Amniotic epithelial cell (primary cell): Measurements from ENCODE around the gene TRIP10.

Experiments used
- DNase-seq: peaks from one replicate; pipeline ENCODE4 v3.0.0-alpha.2; 2010; ENCODE audit warnings: low read depth

TRIP10 gene

DNA sequence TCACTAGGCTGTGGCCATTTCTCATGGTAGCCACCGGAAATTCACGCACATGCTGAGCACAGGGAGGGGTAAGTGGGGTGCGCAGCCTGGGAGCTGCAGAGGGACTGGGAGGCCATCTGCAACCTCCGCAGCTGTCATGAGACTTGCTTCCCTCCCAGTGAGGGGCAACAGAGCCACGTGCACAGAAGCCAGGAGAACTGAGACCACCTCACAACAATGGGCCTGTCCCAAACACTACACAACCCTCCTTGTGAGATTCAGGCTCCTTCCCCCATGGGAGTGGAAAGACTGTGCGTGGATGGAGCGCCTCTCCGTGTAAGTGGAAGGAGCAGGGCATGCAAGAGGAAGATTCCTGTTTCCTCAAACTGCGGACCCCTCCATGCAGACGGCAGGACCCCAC, 27.9 kb upstream of the TRIP10 start:
- DNase-seq = no peak

GRCh38 chr19:6712231-6712630, 27.2 kb upstream of the TRIP10 start:
- no peak for DNase-seq

GRCh38 chr19:6712692-6713670, 26.5 kb upstream of the TRIP10 start:
- no peak for DNase-seq

DNA sequence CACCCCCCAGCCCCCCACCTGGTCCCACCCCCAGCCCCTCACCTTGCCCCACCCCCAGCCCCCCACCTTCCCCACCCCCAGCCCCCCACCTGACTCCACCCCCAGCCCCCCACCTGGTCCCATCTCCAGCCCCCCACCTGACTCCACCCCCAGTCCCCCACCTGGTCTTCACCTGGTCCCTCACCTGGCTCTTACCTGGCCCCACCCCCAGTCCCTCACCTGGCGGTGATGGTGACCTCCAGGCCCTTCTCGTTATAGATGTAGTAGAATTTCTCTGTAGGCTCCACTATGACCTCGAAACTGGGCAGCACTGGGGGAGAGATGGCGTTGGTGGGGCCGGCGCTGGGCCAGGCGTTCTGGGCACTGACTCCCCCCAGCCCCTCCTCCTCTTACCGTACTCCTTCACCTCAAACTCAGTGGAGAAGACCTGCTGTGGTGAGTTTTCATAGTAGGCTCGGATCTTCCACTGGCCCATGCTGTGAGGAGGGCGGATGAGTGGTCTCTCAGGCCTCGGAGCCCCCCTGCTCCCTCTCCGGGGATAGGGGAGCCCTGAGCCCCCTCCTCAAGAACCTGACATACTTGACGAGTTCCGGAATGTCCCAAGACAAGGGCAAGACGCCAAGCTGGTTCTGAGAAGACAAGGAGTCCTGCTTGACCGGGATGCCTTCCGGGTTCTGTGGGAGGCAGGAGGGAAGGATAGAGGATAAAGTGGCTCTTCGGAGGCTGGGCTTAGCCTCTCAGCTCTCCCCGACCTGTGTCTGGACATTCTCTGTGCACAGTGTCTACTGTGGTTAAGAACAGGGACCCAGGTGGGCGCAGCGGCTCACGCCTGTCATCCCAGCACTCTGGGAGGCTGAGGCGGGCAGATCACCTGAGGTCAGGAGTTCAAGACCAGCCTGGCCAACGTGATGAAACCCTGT, 25.4 kb upstream of the TRIP10 start:
- DNase-seq = no peak

DNA sequence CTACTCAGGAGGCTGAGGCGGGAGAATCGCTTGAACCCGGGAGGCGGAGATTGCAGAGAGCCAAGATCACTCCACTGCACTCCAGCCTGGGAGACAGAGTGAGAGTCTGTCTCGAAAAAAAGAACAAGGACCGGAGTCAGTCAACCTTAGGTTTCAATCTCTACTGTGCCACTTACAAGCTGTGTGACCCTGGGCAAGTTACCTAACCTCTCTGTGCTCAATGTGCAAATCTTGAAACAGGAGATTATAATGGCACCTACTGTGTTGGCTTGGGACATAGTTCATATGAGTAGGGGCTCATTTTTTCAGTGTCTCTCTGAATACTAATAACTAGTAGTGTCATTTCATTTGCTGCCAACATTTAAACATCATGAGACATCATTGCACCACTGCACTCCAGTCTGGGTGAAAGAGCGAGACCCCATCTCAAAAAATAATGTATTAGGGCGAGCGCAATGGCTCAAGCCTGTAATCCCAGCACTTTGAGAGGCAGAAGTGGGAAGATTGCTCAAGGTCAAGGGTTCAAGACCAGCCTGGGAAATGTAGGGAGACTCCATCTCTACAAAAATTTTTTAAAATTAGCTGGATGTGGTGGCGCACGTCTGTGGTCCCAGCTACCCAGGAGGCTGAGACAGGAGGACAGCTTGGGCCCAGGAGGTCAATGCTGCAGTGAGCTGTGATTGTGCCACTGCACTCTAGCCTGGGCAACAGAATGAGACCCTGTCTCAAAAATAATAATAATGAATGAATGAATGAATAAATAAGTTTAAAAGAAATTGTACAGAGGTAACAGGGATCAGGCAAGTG, 24.5 kb upstream of the TRIP10 start:
- DNase-seq = no peak

GRCh38 chr19:6716610-6716970, 22.9 kb upstream of the TRIP10 start:
- DNase-seq = no peak

DNA sequence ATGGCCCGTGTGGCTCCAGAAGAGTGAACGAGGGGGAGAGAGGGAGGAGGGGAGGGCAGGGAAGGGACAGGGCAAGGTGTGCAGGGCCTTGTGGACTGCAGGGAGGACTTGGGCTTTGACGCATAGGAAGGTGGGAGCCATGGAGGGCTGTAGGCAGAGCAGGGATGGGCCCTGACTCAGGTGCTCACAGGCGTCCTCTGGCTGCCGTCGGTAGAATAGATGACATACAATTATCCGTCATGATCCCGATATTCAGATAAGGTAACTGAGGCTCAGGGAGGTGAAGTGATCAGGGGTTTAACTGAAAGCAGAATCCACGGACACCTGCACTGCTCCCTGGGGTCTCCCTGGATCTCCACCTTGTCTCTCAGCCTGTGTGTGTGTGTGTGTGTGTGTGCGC, 22.4 kb upstream of the TRIP10 start:
- no peak for DNase-seq

DNA sequence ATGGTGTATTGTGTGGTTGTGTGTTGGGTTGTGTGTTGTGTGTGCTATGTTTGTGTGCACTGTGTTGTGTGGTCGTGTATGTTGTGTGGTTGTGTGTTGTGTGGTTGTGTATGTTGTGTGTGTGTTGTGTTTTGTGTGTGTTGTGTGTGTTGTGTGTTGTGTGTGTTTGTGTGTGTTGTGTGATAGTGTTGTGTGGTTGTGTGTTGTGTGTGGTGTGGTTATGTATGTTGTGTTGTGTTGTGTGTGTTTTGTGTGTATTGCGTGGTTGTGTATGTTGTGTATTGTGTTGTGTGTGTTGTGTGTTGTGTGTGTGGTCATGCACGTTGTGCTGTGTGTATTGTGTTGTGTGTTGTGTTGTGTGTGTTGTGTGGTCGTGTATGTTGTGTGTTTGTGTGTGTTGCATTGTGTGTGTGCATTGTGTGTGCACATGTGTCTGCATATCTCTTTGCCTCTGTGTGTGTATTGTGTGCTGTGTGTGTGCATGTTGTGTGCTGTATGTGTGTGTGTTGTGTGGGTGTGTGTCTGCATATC, 22.0 kb upstream of the TRIP10 start:
- DNase-seq = peak; percentile 59

DNA sequence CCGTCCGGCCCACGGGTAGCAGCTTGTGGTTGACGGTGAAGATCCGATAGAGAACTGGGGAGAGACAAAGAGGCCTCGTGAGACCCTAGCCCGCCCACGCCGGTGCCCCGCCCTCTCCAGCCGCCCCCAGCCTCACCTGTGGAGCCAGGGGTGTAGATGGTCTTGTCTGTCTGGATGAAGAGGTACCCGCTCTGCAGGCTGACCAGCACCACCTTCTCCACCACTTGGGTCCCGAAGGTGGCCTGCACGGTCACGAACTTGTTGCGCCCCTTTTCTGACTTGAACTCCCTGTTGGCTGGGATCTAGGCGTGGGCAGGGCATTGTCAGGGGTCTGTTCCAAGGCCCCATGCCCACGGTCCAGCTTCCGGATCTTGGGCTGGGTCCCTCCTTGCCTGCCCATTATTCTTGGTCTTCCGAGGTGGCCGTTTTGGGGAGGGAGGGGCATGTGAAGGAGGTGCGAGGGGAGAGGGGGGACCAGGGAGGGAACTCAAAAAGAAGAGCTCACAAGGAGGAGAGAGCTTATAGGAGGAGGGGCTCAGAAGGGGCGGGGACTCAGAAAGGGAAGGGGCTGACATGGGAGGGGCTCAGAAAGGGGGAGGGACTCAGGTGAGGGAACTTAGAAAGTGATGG, 21.3 kb upstream of the TRIP10 start:
- no peak for DNase-seq

- peak; percentile 75 for DNase-seq
Measured at GRCh38 chr19:6718741-6719539, 20.5 kb upstream of the TRIP10 start.

GRCh38 chr19:6719540-6719861, 20.0 kb upstream of the TRIP10 start:
- no peak for DNase-seq

- no peak for DNase-seq
Measured at GRCh38 chr19:6719992-6720368, 19.5 kb upstream of the TRIP10 start.

DNA sequence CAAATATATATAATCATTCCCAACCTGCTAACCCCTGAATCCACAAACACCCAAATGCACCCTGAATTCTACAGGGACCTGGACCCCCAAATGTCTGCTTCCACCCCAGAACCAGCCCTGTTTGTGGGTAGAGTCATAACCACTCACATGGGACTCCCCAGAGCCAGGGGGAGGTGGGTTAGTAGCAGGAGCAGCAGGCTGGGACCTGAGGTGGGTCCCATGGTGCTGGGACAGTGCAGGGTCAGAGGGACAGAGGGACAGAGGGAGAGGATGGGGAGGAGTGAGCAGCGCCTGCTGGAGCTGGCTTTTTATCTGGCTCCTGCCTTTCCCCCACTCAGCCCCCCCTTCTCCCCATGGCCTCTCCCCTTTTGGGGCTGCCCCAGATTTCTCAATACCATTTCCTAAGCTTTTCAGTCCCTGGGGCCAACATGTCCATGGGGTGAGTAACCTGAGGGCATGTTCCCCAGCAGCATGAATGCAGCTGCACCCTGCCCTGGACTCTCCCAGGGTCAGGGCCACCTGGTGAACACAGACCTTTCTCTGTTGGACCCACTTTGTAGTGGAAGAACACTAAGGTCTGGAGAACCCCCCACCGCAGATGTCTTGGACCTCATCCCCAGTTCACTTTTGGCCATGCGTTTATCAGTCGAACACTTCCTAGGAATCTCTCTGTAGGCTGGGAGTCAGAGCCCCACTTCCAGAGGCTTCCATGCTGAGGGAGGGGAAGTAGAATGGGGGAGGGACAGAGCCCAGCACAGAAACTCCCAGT, 18.9 kb upstream of the TRIP10 start, which contains the start of gene C3:
TSS of gene C3 (minus strand) at position 282 of the 769 bp plus-strand sequence. CDS start at position 221, 61 bp downstream.
- peak; percentile 95 for DNase-seq

DNA sequence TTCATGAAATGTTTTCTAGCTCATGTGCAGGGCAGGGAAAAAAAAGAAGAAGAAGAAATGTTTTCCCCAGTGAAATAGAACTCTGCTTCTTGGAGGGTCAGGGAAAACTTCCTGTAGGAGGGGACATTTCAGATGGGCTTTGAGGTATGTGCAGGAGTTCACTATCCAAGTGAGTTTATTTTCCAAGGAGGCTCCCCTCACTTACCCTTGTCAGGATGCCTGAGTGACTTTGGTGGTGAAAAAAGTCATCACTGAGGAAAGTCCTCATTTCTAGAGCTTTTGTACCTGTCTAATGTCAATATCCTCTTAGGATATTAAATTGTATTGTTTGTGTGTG, 18.4 kb upstream of the TRIP10 start:
- DNase-seq = no peak

DNA sequence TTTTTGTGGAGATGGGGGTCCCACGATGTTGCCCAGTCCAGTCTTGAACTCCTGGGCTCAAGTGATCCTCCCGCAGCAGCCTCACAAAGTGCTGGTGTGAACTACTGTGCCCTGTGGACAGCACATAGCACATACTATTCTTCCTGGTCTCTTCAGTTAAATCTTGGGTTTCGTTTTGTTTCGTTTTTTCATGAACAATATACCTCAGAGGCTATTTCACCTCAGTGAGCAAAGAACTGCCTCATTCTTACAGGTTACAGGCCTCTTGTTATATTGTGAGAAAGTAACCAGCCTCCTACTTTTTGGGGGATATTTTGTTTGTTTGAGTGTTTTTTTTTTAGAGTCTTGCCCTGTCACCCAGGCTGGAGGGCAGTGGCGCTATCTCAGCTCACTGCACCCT, 17.7 kb upstream of the TRIP10 start:
- no peak for DNase-seq

DNA sequence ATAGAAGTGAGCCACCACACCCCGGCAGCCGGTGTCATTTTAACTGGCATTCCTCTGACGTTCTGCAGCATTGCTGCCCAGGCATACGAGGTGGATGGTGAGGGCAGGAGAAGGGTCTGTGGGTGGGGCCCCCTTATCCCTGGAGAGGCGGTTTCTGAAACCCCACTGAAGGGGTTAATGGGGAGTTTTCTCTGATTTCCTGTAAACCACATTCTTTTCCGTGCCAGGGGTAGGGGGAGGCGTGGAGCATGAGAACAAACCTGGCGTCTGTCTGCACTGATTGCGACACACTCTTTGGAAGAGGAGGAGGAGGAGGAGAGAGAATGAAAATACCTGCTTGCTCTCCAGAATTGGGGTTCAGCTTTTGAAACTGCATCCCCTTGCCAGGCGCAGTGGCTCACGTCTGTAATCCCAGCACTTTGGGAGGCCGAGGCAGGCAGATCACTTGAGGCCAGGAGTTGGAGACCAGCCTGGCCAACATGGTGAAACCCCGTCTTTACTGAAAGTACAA, 16.3 kb upstream of the TRIP10 start:
- peak; percentile 90 for DNase-seq

GRCh38 chr19:6723738-6724137, 15.7 kb upstream of the TRIP10 start:
- peak; percentile 79 for DNase-seq

GRCh38 chr19:6724631-6725492, 14.6 kb upstream of the TRIP10 start:
- no peak for DNase-seq
